Measurements from ENCODE around the gene CIRBP.

DNA sequence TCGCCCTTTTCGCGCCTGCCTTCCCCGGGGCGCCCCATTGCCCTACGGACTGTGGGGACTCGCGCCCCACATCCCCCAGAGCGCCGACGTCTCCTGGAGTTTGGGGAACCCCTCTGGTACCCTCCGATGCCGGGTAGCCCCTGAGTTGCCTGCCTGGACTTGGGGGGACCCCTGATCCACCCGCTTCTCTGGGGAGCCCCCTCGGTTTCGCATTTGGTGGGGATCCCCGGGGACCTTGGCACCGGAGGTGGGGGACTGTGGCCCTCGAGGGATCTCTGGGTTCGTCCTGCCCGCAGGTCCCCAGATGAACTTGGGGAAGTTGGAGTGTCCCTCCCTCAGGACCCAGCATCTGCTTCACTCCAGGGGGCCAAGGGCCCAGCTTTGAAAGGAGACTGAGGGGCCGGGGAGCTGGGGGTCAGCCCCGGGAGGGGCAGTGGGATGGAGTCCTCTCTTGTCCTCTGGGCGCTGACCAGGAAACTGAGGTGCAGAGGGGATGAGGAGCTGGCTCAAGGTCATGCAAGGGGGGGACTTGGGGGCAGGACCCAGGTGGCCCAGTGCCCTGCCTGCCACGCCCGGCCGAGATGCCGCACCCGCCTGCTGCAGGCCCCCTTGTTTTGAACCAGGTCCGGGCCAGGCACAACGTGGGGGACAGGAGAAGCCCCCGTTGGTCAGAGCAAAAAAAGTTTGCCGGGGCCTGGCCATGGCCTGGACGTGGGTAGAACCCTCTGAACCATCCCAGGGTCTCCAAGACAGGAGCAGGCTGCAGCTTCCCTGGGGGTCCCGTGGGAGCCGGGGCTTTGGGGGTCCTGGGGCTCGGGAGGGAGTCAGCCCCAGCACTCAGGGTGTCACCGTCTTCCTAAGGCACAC, 17.6 kb downstream of the CIRBP start:
- TF ChIP-seq, protein P1, sequence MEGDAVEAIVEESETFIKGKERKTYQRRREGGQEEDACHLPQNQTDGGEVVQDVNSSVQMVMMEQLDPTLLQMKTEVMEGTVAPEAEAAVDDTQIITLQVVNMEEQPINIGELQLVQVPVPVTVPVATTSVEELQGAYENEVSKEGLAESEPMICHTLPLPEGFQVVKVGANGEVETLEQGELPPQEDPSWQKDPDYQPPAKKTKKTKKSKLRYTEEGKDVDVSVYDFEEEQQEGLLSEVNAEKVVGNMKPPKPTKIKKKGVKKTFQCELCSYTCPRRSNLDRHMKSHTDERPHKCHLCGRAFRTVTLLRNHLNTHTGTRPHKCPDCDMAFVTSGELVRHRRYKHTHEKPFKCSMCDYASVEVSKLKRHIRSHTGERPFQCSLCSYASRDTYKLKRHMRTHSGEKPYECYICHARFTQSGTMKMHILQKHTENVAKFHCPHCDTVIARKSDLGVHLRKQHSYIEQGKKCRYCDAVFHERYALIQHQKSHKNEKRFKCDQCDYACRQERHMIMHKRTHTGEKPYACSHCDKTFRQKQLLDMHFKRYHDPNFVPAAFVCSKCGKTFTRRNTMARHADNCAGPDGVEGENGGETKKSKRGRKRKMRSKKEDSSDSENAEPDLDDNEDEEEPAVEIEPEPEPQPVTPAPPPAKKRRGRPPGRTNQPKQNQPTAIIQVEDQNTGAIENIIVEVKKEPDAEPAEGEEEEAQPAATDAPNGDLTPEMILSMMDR (conservative IDR thresholded peaks at IDR 0.05 in 1 of 2, IDR thresholded peaks at IDR 0.05 in 1 of 2; ENCODE audit: low read depth in 1 of 2, low read length in 2 of 2): no peak
- TF ChIP-seq EZH2 (IDR thresholded peaks at IDR 0.05; ENCODE audit: low read length, missing control alignments): peak; percentile 91
